GM18519 (cell line): ENCODE results near the gene AGPAT4.
A peak's percentile ranks its signal among the peaks of the same experiment; 100 is the strongest.
"Not testable (repeated sequence)": the region's sequence is repeated elsewhere in the genome, so short reads cannot be mapped to it uniquely, and the experiment has no call there.

Experiments used
- ATAC-seq: cut with Tn5 transposase; IDR thresholded peaks from one replicate; pipeline ENCODE4 v1.9.1; 2021; ENCODE audit warnings: mild to moderate bottlenecking, moderate library complexity; ENCODE audit not compliant: unreplicated experiment, low FRiP score

AGPAT4 gene

GRCh38 chr6:161230339-161230738 lies 43.5 kb downstream of the AGPAT4 start:
- ATAC-seq, result no peak

GRCh38 chr6:161228921-161229591 lies 44.8 kb downstream of the AGPAT4 start:
- peak; percentile 40 for ATAC-seq

GRCh38 chr6:161228096-161228495 lies 45.8 kb downstream of the AGPAT4 start:
- ATAC-seq, result no peak

GRCh38 chr6:161227004-161227960 lies 46.6 kb downstream of the AGPAT4 start:
- no peak for ATAC-seq

- no peak for ATAC-seq
These were observed 47.6 kb downstream of the AGPAT4 start for GRCh38 chr6:161226009-161226964.

- ATAC-seq, result no peak
These were observed 48.2 kb downstream of the AGPAT4 start for GRCh38 chr6:161225681-161226008.

GRCh38 chr6:161224951-161225680 lies 48.7 kb downstream of the AGPAT4 start:
- ATAC-seq, result not testable (repeated sequence)

- no peak for ATAC-seq
These were observed 50.2 kb downstream of the AGPAT4 start for GRCh38 chr6:161223646-161224045.

- ATAC-seq, result no peak
These were observed 51.1 kb downstream of the AGPAT4 start for GRCh38 chr6:161222706-161223234.

- ATAC-seq, result no peak
These were observed 53.5 kb downstream of the AGPAT4 start for GRCh38 chr6:161220346-161220745.

- ATAC-seq, result no peak
These were observed 54.2 kb downstream of the AGPAT4 start for GRCh38 chr6:161219680-161220079.

- no peak for ATAC-seq
These were observed 55.6 kb downstream of the AGPAT4 start for GRCh38 chr6:161218222-161218621.

- no peak for ATAC-seq
These were observed 56.2 kb downstream of the AGPAT4 start for GRCh38 chr6:161217628-161218027.

GRCh38 chr6:161216616-161217205 lies 57.1 kb downstream of the AGPAT4 start:
- no peak for ATAC-seq

- no peak for ATAC-seq
These were observed 57.8 kb downstream of the AGPAT4 start for GRCh38 chr6:161215876-161216615.

GRCh38 chr6:161215193-161215592 lies 58.7 kb downstream of the AGPAT4 start:
- no peak for ATAC-seq

- ATAC-seq, result no peak
These were observed 59.1 kb downstream of the AGPAT4 start for GRCh38 chr6:161214722-161215121.

- no peak for ATAC-seq
These were observed 61.0 kb downstream of the AGPAT4 start for GRCh38 chr6:161212902-161213301.
